OCI-LY3 (cell line): ENCODE results near the gene NXPH4.

Experiments used
- H2AFZ ChIP-seq: fragments of 200-600, 300-600 bp; shearing (Covaris generic); 2 replicates; pipeline ENCODE4 v1.6.0; 2014; ENCODE audit warnings: antibody characterized with exemption, low read depth, low read length
- H3K27ac ChIP-seq: fragments of 200-600, 300-600 bp; sonication (generic); 2 replicates; pipeline ENCODE4 v1.5.1; 2014; ENCODE audit warnings: mild to moderate bottlenecking, low read length, moderate library complexity, mixed read lengths
- H3K27me3 ChIP-seq: fragments of 200-600, 300-600 bp; sonication (generic); 2 replicates; pipeline ENCODE4 v1.6.1; 2014; ENCODE audit warnings: low read depth, low read length, mixed read lengths
- H3K36me3 ChIP-seq: fragments of 200-600, 300-600 bp; sonication (generic); replicated peaks from 2 replicates; pipeline ENCODE3; 2014; ENCODE audit warnings: low read depth, low read length, mixed read lengths
- H3K4me1 ChIP-seq: fragments of 300-600, 200-600 bp; sonication (generic); 2 replicates; pipeline ENCODE4 v1.6.1; 2014; ENCODE audit warnings: low read length, mixed read lengths
- H3K4me2 ChIP-seq: fragments of 200-600, 300-600 bp; sonication (generic); 2 replicates; pipeline ENCODE4 v1.6.1; 2014; ENCODE audit warnings: low read length, mixed read lengths
- H3K4me3 ChIP-seq: fragments of 300-600, 200-600 bp; sonication (generic); 2 replicates; pipeline ENCODE4 v1.5.1; 2014; ENCODE audit warnings: antibody characterized with exemption, mild to moderate bottlenecking, low read length, moderate library complexity
- H3K79me2 ChIP-seq: fragments of 300-600, 200-600 bp; shearing (Covaris generic); 2 replicates; pipeline ENCODE4 v1.6.1; 2014; ENCODE audit warnings: mild to moderate bottlenecking, low read length, mixed read lengths
- H3K9ac ChIP-seq: fragments of 300-600, 200-600 bp; shearing (Covaris generic); 2 replicates; pipeline ENCODE4 v1.6.0; 2014; ENCODE audit warnings: mild to moderate bottlenecking, low read length, moderate library complexity
- H3K9me3 ChIP-seq: fragments of 200-600, 300-600 bp; shearing (Covaris generic); 2 replicates; pipeline ENCODE4 v1.6.1; 2014; ENCODE audit warnings: low read length, mixed read lengths; ENCODE audit not compliant: insufficient read depth
- H4K20me1 ChIP-seq: fragments of 200-600, 300-600 bp; sonication (generic); 2 replicates; pipeline ENCODE4 v1.6.1; 2016; ENCODE audit warnings: low read length, mixed read lengths; ENCODE audit not compliant: insufficient read depth
- EZH2phosphoT487 ChIP-seq: fragments of 200-600 bp; shearing (Covaris generic); IDR thresholded peaks from 2 replicates; pipeline ENCODE4 v1.6.1; 2018; ENCODE audit warnings: antibody characterized with exemption, mixed run types, low read depth
- TF ChIP-seq, protein P1 (sequence below): fragments of 200-600, 300-600 bp; sonication (generic); IDR thresholded peaks from 2 replicates; pipeline ENCODE4 v1.5.1; 2014; ENCODE audit warnings: antibody characterized with exemption, low read length, low read depth

NXPH4 gene

DNA sequence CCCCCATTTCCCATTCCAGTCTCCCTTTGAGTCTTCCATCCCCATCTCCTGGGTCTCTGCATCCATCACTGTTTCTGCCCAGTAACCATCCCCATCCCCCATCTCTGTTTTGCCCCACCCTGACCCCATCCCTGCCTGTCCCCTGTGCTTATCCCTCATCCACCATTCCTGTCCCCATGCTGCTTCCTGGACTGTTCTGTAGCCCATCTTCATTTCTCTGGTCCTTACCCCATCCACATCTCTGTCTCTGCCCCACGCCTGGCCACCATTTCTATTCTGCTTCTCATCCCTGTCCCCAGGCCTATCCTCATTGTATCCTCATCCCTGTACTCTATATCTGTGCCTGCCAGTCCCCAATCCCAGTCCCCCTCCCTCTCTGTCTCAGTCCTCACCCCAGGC lies 4.2 kb downstream of the NXPH4 start:
- Histone ChIP-seq H3K79me2 (no peaks in the 10 kb centered on the region), H3K27ac (no peak overlapping the region), H2AFZ (no peak overlapping the region), H3K36me3 (no peaks in the 10 kb centered on the region), H3K4me1 (peaks cover 25% of the 10 kb centered on the region), H3K4me2 (no peak overlapping the region), H3K9ac (no peak overlapping the region), H3K4me3 (no peak overlapping the region), H3K27me3 (peaks cover 59% of the 10 kb centered on the region), H4K20me1 (no peaks in the 10 kb centered on the region), H3K9me3 (no peaks in the 10 kb centered on the region)
- TF ChIP-seq EZH2phosphoT487: no peak
- TF ChIP-seq, protein P1, sequence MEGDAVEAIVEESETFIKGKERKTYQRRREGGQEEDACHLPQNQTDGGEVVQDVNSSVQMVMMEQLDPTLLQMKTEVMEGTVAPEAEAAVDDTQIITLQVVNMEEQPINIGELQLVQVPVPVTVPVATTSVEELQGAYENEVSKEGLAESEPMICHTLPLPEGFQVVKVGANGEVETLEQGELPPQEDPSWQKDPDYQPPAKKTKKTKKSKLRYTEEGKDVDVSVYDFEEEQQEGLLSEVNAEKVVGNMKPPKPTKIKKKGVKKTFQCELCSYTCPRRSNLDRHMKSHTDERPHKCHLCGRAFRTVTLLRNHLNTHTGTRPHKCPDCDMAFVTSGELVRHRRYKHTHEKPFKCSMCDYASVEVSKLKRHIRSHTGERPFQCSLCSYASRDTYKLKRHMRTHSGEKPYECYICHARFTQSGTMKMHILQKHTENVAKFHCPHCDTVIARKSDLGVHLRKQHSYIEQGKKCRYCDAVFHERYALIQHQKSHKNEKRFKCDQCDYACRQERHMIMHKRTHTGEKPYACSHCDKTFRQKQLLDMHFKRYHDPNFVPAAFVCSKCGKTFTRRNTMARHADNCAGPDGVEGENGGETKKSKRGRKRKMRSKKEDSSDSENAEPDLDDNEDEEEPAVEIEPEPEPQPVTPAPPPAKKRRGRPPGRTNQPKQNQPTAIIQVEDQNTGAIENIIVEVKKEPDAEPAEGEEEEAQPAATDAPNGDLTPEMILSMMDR: no peak

GRCh38 chr12:57221169-57221917 lies 4.7 kb downstream of the NXPH4 start:
- Histone ChIP-seq H3K9me3 (no peaks in the 10 kb centered on the region), H3K79me2 (no peaks in the 10 kb centered on the region), H3K9ac (no peak overlapping the region), H2AFZ (no peak overlapping the region), H3K4me2 (no peak overlapping the region), H3K27me3 (peaks cover 53% of the 10 kb centered on the region), H3K4me3 (no peak overlapping the region), H3K27ac (no peak overlapping the region), H3K36me3 (no peaks in the 10 kb centered on the region), H3K4me1 (peaks cover 20% of the 10 kb centered on the region), H4K20me1 (no peaks in the 10 kb centered on the region)
- no peak for TF ChIP-seq EZH2phosphoT487
- TF ChIP-seq, protein P1: no peak

DNA sequence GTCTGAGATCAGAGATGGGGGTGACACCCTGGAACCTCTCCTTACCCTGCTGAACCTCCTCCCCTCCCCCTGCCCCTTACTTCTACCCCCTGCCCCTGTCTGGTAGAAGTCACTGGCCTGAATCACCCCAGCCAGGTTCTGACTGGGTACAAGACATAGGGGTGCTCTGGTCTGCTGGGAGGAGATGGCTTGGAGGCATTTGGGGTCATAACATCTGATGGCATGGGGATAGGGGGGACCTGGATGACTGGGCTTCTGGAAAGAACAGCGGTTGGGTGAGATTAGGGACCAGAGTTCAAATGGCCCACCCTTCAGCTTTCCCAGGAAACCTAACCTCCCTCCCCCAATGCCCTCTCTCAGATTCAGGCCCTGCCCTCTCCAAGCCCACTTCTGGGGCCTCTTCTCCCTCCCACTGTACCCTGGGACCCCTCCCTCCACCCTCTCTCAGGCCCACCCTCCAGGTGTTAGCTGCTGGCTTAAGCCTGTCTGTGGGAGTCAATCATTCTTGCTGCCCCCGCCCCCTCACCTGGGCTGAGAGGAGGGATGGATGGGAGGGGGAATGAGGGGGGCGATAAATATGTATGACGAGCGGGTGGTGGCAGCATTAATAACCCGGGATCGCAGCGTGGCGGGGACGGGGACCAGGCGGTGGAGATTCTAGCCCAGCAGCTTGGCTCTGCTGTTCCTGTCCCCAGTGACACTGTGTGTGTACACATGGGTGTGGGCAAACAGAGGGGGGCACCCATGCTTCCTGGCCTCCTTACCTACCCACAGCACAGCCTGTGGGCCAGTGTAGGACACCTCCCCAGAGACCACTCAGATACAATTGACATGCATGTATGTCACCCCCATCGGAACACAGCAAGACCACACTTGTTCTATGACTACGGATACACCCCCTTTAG lies 5.9 kb downstream of the NXPH4 start:
- no peak overlapping the region for H3K4me2 ChIP-seq
- H3K9me3 ChIP-seq: no peaks in the 10 kb centered on the region
- H3K4me1 ChIP-seq: peaks cover 20% of the 10 kb centered on the region
- H2AFZ ChIP-seq: no peak overlapping the region
- H3K79me2 ChIP-seq: no peaks in the 10 kb centered on the region
- H3K9ac ChIP-seq: no peak overlapping the region
- H3K27me3 ChIP-seq: peaks cover 45% of the 10 kb centered on the region
- no peak overlapping the region for H3K4me3 ChIP-seq
- H3K27ac ChIP-seq: no peak overlapping the region
- H3K36me3 ChIP-seq: no peaks in the 10 kb centered on the region
- no peaks in the 10 kb centered on the region for H4K20me1 ChIP-seq
- no peak for TF ChIP-seq EZH2phosphoT487
- TF ChIP-seq, protein P1: no peak
